Adrenal gland (tissue), 5 donors: Measurements from ENCODE around the gene SIAH3.

ENCODE experiments used
- POLR2A ChIP-seq, 2 donors: fragments of 450-650 bp; IDR thresholded peaks; one replicate each; pipeline ENCODE4 v1.6.1; 2017; ENCODE audit warnings: antibody characterized with exemption in 2 of 2, mild to moderate bottlenecking in 2 of 2, moderate library complexity in 1 of 2
- TF ChIP-seq, protein P1 (sequence below), 6 experiments: fragments of 450-650 bp in 4 of 6; fragments of 200-600 bp in 2 of 6; sonication (generic) in 1 of 6; IDR thresholded peaks; 1 replicate in 5 of 6; 2 replicates in 1 of 6; pipeline versions ENCODE4 v1.5.1 to v1.8.0; 2016 to 2021; ENCODE audit warnings: antibody characterized with exemption in 6 of 6, mild to moderate bottlenecking in 2 of 6, moderate library complexity in 1 of 6
- donor health status: DM: no; HTN: no; CAD: no.

GRCh38 chr13:45892513-45892912, 41.0 kb upstream of the SIAH3 start:
- TF ChIP-seq, protein P1, sequence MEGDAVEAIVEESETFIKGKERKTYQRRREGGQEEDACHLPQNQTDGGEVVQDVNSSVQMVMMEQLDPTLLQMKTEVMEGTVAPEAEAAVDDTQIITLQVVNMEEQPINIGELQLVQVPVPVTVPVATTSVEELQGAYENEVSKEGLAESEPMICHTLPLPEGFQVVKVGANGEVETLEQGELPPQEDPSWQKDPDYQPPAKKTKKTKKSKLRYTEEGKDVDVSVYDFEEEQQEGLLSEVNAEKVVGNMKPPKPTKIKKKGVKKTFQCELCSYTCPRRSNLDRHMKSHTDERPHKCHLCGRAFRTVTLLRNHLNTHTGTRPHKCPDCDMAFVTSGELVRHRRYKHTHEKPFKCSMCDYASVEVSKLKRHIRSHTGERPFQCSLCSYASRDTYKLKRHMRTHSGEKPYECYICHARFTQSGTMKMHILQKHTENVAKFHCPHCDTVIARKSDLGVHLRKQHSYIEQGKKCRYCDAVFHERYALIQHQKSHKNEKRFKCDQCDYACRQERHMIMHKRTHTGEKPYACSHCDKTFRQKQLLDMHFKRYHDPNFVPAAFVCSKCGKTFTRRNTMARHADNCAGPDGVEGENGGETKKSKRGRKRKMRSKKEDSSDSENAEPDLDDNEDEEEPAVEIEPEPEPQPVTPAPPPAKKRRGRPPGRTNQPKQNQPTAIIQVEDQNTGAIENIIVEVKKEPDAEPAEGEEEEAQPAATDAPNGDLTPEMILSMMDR (IDR thresholded peaks at IDR 0.05): no peak
- TF ChIP-seq POLR2A (IDR thresholded peaks at IDR 0.05): no peak
